Keratinocyte (primary cell): ENCODE measurements around the gene TVP23C. TPM values are rescaled to one million over a fixed set of nuclear protein-coding genes. Genes with fewer than 3 reads are reported as not detected.

ENCODE experiments used
- DNase-seq: peaks from one replicate; pipeline ENCODE4 v3.0.0-alpha.2; 2011; ENCODE audit warnings: low read depth, missing footprints, low spot score
- FAIRE-seq: peaks from 2 replicates; lab custom pipeline; 2011; peaks lifted over from hg19 to GRCh38; lab: Jason Lieb, UNC
- H2AFZ ChIP-seq: 2 replicates; pipeline ENCODE4 v1.6.0; 2012; ENCODE audit warnings: low read length, control low read depth, inconsistent platforms; ENCODE audit not compliant: control insufficient read depth
- H3K27ac ChIP-seq: 2 replicates; pipeline ENCODE4 v1.5.1; 2011; ENCODE audit warnings: low read length; ENCODE audit not compliant: control insufficient read depth, insufficient read depth
- H3K27me3 ChIP-seq: 3 replicates; pipeline ENCODE4 v1.6.0; 2011; ENCODE audit warnings: low read length; ENCODE audit not compliant: control insufficient read depth, insufficient read depth; ENCODE audit errors: extremely low read depth
- H3K36me3 ChIP-seq, 2 experiments: 2 replicates in 1 of 2; 3 replicates in 1 of 2; pipeline ENCODE4 v1.5.1; 2011; ENCODE audit warnings: low read length in 2 of 2, mild to moderate bottlenecking in 1 of 2; ENCODE audit not compliant: control insufficient read depth in 2 of 2, insufficient read depth in 2 of 2; ENCODE audit errors: extremely low read depth in 1 of 2
- H3K4me1 ChIP-seq: 3 replicates; pipeline ENCODE4 v1.5.1; 2011; ENCODE audit warnings: low read length; ENCODE audit not compliant: control insufficient read depth, insufficient read depth; ENCODE audit errors: extremely low read depth
- H3K4me2 ChIP-seq: 3 replicates; pipeline ENCODE4 v1.6.0; 2011; ENCODE audit warnings: low read depth, low read length; ENCODE audit not compliant: control insufficient read depth, insufficient read depth; ENCODE audit errors: extremely low read depth
- H3K4me3 ChIP-seq, 3 experiments: fragments of 200-600 bp in 1 of 3; sonication (generic) in 1 of 3; 2 replicates in 2 of 3; 3 replicates in 1 of 3; pipeline ENCODE4 v1.5.1; 2011 to 2016; ENCODE audit warnings: low read length in 3 of 3, mild to moderate bottlenecking in 3 of 3, control low read depth in 2 of 3, inconsistent platforms in 1 of 3, low read depth in 1 of 3, mixed read lengths in 1 of 3, mixed run types in 1 of 3, moderate library complexity in 1 of 3; ENCODE audit not compliant: control insufficient read depth in 2 of 3, insufficient read depth in 2 of 3; ENCODE audit errors: extremely low read depth in 1 of 3
- H3K79me2 ChIP-seq: 2 replicates; pipeline ENCODE4 v1.6.0; 2012; ENCODE audit warnings: low read length; ENCODE audit not compliant: control insufficient read depth, insufficient read depth
- H3K9ac ChIP-seq: 3 replicates; pipeline ENCODE4 v1.6.0; 2011; ENCODE audit warnings: low read length; ENCODE audit not compliant: control insufficient read depth, insufficient read depth; ENCODE audit errors: extremely low read depth
- H3K9me1 ChIP-seq: 3 replicates; pipeline ENCODE4 v1.6.0; 2011; ENCODE audit warnings: low read length; ENCODE audit not compliant: control insufficient read depth, insufficient read depth; ENCODE audit errors: extremely low read depth
- H3K9me3 ChIP-seq: 2 replicates; pipeline ENCODE4 v1.5.1; 2012; ENCODE audit warnings: low read depth, low read length; ENCODE audit not compliant: control insufficient read depth
- H4K20me1 ChIP-seq: 3 replicates; pipeline ENCODE4 v1.6.0; 2011; ENCODE audit warnings: low read length; ENCODE audit not compliant: control insufficient read depth, insufficient read depth; ENCODE audit errors: extremely low read depth
- CTCF ChIP-seq, 3 experiments: IDR thresholded peaks in 1 of 3; conservative IDR thresholded peaks in 1 of 3; optimal IDR thresholded peaks in 1 of 3; 2 replicates in 2 of 3; 3 replicates in 1 of 3; pipeline versions ENCODE3 to v1.5.1; 2011; ENCODE audit warnings: low read length in 3 of 3, mild to moderate bottlenecking in 3 of 3, moderate library complexity in 2 of 3, control low read depth in 1 of 3, inconsistent platforms in 1 of 3; ENCODE audit not compliant: insufficient read depth in 2 of 3; ENCODE audit errors: extremely low read depth in 1 of 3
- EZH2 ChIP-seq: IDR thresholded peaks from one replicate; pipeline ENCODE4 v1.6.1; 2012; ENCODE audit warnings: inconsistent platforms, mild to moderate bottlenecking, low read length, moderate library complexity
- dilution Hi-C: fragments of 300-500 bp; cut with MboI; formaldehyde crosslinking; loops from one replicate; pipeline ENCODE4 v1.7.0; 2020; ENCODE audit warnings: low sequenced_read_pairs; ENCODE audit not compliant: extremely low pct_ligation_motif_present
- polyA plus RNA-seq, 5 experiments: library from polyadenylated mRNA; depleted of rRNA in 3 of 5; stranded (reverse) in 3 of 5; stranded (forward) in 1 of 5; unstranded in 1 of 5; fragments of >200 nt; gene quantifications; 1 replicate in 1 of 5; 2 replicates in 3 of 5; 3 replicates in 1 of 5; pipeline versions ENCODE4 v1.2.1 to v1.2.3, GENCODE V29; 2011 to 2012; ENCODE audit warnings: missing spikeins in 2 of 5, low read depth in 1 of 5, low replicate concordance in 1 of 5

Gene TVP23C
- polyA plus RNA-seq, 1 donor (not counting 4 experiments of a cell fraction or from before 2014, with no cell fraction given): 5.7 TPM

DNA sequence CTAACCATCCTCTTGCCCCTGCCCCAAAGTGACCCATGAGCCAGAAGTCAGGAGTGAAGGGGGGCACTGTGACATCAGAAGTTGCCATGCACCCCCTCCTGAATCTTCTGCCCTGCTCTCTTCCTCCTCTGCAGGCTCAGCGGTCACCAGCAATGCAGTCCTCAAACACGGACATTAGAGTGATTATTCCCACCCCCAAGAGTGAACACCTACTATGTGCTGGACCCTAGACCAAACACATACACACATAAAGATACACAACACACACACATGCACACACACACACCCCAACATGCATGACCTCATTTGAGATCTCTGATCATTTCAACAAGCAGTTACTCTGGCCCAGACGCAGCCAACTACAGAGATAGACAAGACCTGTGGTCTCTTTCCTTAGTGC lies 95.7 kb downstream of the TVP23C start, which contains the start of gene CDRT4:
Gene CDRT4 (minus strand): TSS at position 30 of the 400 bp plus-strand sequence. CDS start 27,383 bp downstream, outside the sequence.
- DNase-seq: no peak
- no peak for TF ChIP-seq EZH2
- no peak for TF ChIP-seq CTCF (optimal IDR thresholded peaks at IDR 0.05 in 1 of 3, IDR thresholded peaks at IDR 0.05 in 1 of 3, conservative IDR thresholded peaks at IDR 0.05 in 1 of 3; ENCODE audit: extremely low read depth in 1 of 3, insufficient read depth in 2 of 3, low read length in 3 of 3)
- Histone ChIP-seq H3K4me3 (no peak within 1 kb of the TSS), H3K9ac (no peak within 1 kb of the TSS), H3K9me1 (no peaks in the 10 kb centered on the region), H3K27ac (no peak within 1 kb of the TSS), H3K4me1 (no peaks in the 10 kb centered on the region), H3K4me2 (no peak within 1 kb of the TSS), H4K20me1 (no peaks in the 10 kb centered on the region), H3K79me2 (no peaks in the 10 kb centered on the region), H3K27me3 (no peaks in the 10 kb centered on the region), H2AFZ (no peak within 1 kb of the TSS), H3K36me3 (no peaks in the 10 kb centered on the region), H3K9me3 (no peaks in the 10 kb centered on the region)
- no peak for FAIRE-seq
- dilution Hi-C loops: no loop called here

- no peak overlapping the region for H3K27ac ChIP-seq
- DNase-seq (no peak), FAIRE-seq (no peak)
- H3K9me1 ChIP-seq: no peaks in the 10 kb centered on the region
- no peak overlapping the region for H3K4me2 ChIP-seq
- no peaks in the 10 kb centered on the region for H4K20me1 ChIP-seq
- no peak overlapping the region for H3K4me3 ChIP-seq
- no peak for TF ChIP-seq EZH2
- no peak for TF ChIP-seq CTCF (optimal IDR thresholded peaks at IDR 0.05 in 1 of 3, IDR thresholded peaks at IDR 0.05 in 1 of 3, conservative IDR thresholded peaks at IDR 0.05 in 1 of 3; ENCODE audit: extremely low read depth in 1 of 3, insufficient read depth in 2 of 3, low read length in 3 of 3)
- H3K9ac ChIP-seq: no peak overlapping the region
- no peaks in the 10 kb centered on the region for H3K36me3 ChIP-seq
- H3K9me3 ChIP-seq: no peaks in the 10 kb centered on the region
- H3K79me2 ChIP-seq: no peaks in the 10 kb centered on the region
- H2AFZ ChIP-seq: no peak overlapping the region
- H3K27me3 ChIP-seq: no peaks in the 10 kb centered on the region
- dilution Hi-C loops: no loop called here
- no peaks in the 10 kb centered on the region for H3K4me1 ChIP-seq
Observed at GRCh38 chr17:15466131-15466530, 97.2 kb downstream of the TVP23C start.
